GM13976 (cell line): ENCODE results near the gene KIRREL3.

Experiments
- DNase-seq: peaks from one replicate; pipeline ENCODE4 v3.0.0; 2012; ENCODE audit warnings: low spot score
- in situ Hi-C: fragments of 300-500 bp; cut with MboI; formaldehyde crosslinking; loops from one replicate; pipeline ENCODE4 v1.12.0; 2022; ENCODE audit warnings: low sequenced_read_pairs, mixed read lengths, inconsistent platforms; ENCODE audit not compliant: unreplicated experiment
- TF ChIP-seq, protein P1 (sequence below): IDR thresholded peaks from 2 replicates; pipeline ENCODE4 v1.5.1; 2012; ENCODE audit warnings: borderline replicate concordance, mild to moderate bottlenecking; ENCODE audit not compliant: insufficient read depth; ENCODE audit errors: extremely low read depth, missing control alignments, control extremely low read depth

The KIRREL3 gene

GRCh38 chr11:126878913-126879482 is 121.6 kb downstream of the KIRREL3 start:
- TF ChIP-seq, protein P1, sequence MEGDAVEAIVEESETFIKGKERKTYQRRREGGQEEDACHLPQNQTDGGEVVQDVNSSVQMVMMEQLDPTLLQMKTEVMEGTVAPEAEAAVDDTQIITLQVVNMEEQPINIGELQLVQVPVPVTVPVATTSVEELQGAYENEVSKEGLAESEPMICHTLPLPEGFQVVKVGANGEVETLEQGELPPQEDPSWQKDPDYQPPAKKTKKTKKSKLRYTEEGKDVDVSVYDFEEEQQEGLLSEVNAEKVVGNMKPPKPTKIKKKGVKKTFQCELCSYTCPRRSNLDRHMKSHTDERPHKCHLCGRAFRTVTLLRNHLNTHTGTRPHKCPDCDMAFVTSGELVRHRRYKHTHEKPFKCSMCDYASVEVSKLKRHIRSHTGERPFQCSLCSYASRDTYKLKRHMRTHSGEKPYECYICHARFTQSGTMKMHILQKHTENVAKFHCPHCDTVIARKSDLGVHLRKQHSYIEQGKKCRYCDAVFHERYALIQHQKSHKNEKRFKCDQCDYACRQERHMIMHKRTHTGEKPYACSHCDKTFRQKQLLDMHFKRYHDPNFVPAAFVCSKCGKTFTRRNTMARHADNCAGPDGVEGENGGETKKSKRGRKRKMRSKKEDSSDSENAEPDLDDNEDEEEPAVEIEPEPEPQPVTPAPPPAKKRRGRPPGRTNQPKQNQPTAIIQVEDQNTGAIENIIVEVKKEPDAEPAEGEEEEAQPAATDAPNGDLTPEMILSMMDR = no peak
- no peak for DNase-seq
- in situ Hi-C loops = no loop called here

DNA sequence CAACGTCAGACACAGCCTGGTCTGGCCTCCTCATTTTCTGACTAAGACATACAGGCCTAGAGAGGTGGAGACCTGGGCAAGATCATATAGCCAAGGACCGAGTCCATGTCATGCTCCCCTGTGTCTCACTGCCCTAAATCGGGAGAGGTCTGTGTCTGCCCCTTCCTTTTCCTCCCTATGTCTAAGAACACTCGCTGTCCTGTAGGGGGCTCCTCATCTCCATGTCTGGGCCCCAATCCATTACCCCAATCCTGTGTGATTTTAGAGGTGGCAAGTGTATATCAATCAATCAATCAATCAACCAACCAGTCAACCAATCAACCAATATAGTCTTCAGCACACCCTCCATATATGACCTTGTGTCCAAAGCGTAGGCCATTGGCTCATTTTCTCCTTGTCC is 125.7 kb downstream of the KIRREL3 start:
- TF ChIP-seq, protein P1 = no peak
- no peak for DNase-seq
- in situ Hi-C loops = no loop called here

- TF ChIP-seq, protein P1 = no peak
- in situ Hi-C loops = no loop called here
- DNase-seq = no peak
Observed at GRCh38 chr11:126874276-126874675, 126.3 kb downstream of the KIRREL3 start.

DNA sequence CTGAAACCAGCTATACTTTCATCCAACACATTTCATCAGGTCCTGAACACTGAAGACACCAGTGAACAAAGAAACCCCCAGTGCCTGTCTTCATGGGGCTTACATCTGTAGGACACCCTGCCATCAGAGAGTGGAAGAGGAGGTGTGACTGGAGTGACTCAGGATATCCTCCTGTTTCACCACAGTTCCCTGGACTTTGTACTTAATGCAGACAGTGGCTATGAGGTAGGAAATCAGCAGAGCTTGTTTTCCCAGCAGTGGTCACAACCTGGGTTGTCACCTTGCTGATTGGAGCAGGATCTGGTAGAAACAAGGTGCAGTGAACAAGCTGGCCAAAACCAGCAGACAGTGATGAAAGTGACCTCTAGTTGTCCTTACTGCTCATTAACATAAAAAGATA is 128.8 kb downstream of the KIRREL3 start:
- TF ChIP-seq, protein P1 = no peak
- DNase-seq = no peak
- in situ Hi-C loops = no loop called here

DNA sequence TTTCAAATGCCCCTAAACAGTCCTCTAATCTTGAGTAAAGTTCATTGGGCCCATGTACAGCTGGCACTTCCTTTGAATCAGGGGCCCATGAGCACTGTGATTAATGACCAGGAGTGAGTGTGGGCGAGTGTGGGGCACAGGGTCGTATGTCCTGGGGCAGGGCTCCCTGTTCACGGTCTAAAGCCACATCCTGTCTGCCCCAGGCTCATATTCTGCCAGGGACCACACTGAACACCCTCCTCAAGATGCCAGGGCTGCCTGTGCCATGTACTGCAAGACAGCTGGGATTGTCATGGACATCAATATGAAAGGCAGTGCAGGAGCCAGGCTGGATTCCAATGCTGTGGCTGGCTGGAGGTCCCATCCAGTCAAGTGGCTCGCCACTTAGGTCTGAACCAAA is 130.5 kb downstream of the KIRREL3 start:
- in situ Hi-C loops = no loop called here
- DNase-seq = no peak
- TF ChIP-seq, protein P1 = no peak

- TF ChIP-seq, protein P1 = no peak
- in situ Hi-C loops = no loop called here
- no peak for DNase-seq
Observed at GRCh38 chr11:126868741-126869140, 131.8 kb downstream of the KIRREL3 start.

GRCh38 chr11:126864934-126865333 is 135.6 kb downstream of the KIRREL3 start:
- TF ChIP-seq, protein P1 = no peak
- in situ Hi-C loops = no loop called here
- DNase-seq = no peak
